Activated T-helper 1 cell treated with anti-CD3 and anti-CD28 coated beads, Interleukin-12 subunit alpha, Interleukin-12 subunit beta, Interleukin-2, Interleukin-4 antibody, amounts not matched to agents 30 ng/mL and 10 ng/mL and 1 ng/mL, durations not matched to agents 14 hours and 24 hours and 36 hours (primary cell): ENCODE measurements around the gene SLC45A3. TPM values are rescaled to one million over a fixed set of nuclear protein-coding genes. Genes with fewer than 3 reads are reported as not detected.

Experiments used
- DNase-seq: peaks from one replicate; pipeline ENCODE4 v3.0.0; 2021; ENCODE audit warnings: low spot score
- H3K27ac Mint-ChIP-seq: one replicate; pipeline ENCODE4 v1.8.0; 2021; ENCODE audit warnings: mild to moderate bottlenecking, mixed read lengths
- H3K27me3 Mint-ChIP-seq: one replicate; pipeline ENCODE4 v1.8.0; 2022; ENCODE audit warnings: mild to moderate bottlenecking, moderate library complexity, mixed read lengths; ENCODE audit not compliant: insufficient read depth
- H3K36me3 Mint-ChIP-seq: one replicate; pipeline ENCODE4 v1.8.0; 2021; ENCODE audit warnings: low read depth, mixed read lengths
- H3K4me1 Mint-ChIP-seq: one replicate; pipeline ENCODE4 v1.8.0; 2021; ENCODE audit warnings: low read depth, mixed read lengths
- H3K4me3 Mint-ChIP-seq: one replicate; pipeline ENCODE4 v1.8.0; 2021; ENCODE audit warnings: mild to moderate bottlenecking, moderate library complexity, mixed read lengths
- H3K9me3 Mint-ChIP-seq: one replicate; pipeline ENCODE4 v1.8.0; 2021; ENCODE audit warnings: mixed read lengths
- intact Hi-C: fragments of 100-400 bp; cut with micrococcal nuclease; formaldehyde crosslinking; loops from one replicate; pipeline ENCODE4 v1.15.1; 2024
- total RNA-seq: library from RNA; stranded (reverse); gene quantifications from 2 replicates; pipeline ENCODE4 v1.2.3, GENCODE V29; 2022

Gene SLC45A3
- total RNA-seq, 1 donor from 2014 or later = 1.1 TPM

- Mint-ChIP-seq H3K27ac (no peak overlapping the region), H3K36me3 (no peaks in the 10 kb centered on the region), H3K4me3 (no peak overlapping the region), H3K9me3 (no peaks in the 10 kb centered on the region), H3K27me3 (peaks cover 22% of the 10 kb centered on the region), H3K4me1 (peaks cover 7% of the 10 kb centered on the region)
- DNase-seq = no peak
- intact Hi-C loops = no loop called here
Measured at GRCh38 chr1:205692423-205692822, 12.1 kb upstream of the SLC45A3 start.

GRCh38 chr1:205690122-205690756 lies 9.9 kb upstream of the SLC45A3 start:
- Mint-ChIP-seq H3K9me3 (no peaks in the 10 kb centered on the region), H3K36me3 (no peaks in the 10 kb centered on the region), H3K27ac (no peak overlapping the region), H3K4me1 (peaks cover 7% of the 10 kb centered on the region), H3K4me3 (no peak overlapping the region), H3K27me3 (peaks cover 13% of the 10 kb centered on the region)
- no peak for DNase-seq
- intact Hi-C loops = no loop called here

- Mint-ChIP-seq H3K4me3 (no peak overlapping the region), H3K27me3 (peaks cover 13% of the 10 kb centered on the region), H3K9me3 (no peaks in the 10 kb centered on the region), H3K4me1 (peaks cover 7% of the 10 kb centered on the region), H3K36me3 (no peaks in the 10 kb centered on the region), H3K27ac (no peak overlapping the region)
- intact Hi-C loops = no loop called here
- DNase-seq = no peak
Measured at GRCh38 chr1:205689479-205689878, 9.2 kb upstream of the SLC45A3 start.

- Mint-ChIP-seq H3K36me3 (no peaks in the 10 kb centered on the region), H3K27ac (no peak overlapping the region), H3K4me1 (peaks cover 6% of the 10 kb centered on the region), H3K4me3 (no peak overlapping the region), H3K27me3 (peaks cover 14% of the 10 kb centered on the region), H3K9me3 (no peaks in the 10 kb centered on the region)
- no peak for DNase-seq
- intact Hi-C loops = no loop called here
Measured at GRCh38 chr1:205688171-205689080, 8.1 kb upstream of the SLC45A3 start.

GRCh38 chr1:205687242-205687641 lies 6.9 kb upstream of the SLC45A3 start:
- H3K4me1 Mint-ChIP-seq = no peaks in the 10 kb centered on the region
- intact Hi-C loops = no loop called here
- H3K27me3 Mint-ChIP-seq = peaks cover 19% of the 10 kb centered on the region
- no peaks in the 10 kb centered on the region for H3K9me3 Mint-ChIP-seq
- no peak for DNase-seq
- H3K27ac Mint-ChIP-seq = no peak overlapping the region
- H3K4me3 Mint-ChIP-seq = no peak overlapping the region
- no peaks in the 10 kb centered on the region for H3K36me3 Mint-ChIP-seq

GRCh38 chr1:205681364-205681763 lies 1.1 kb upstream of the SLC45A3 start:
- no peak overlapping the region for H3K27ac Mint-ChIP-seq
- H3K9me3 Mint-ChIP-seq = no peaks in the 10 kb centered on the region
- intact Hi-C loops = loop anchor here (2.0 kb wide), 1 partner anchor 67 kb away; no protein-coding TSS in a partner anchor
- H3K4me1 Mint-ChIP-seq = peaks cover 14% of the 10 kb centered on the region
- peak overlapping the region; percentile 77 for H3K4me3 Mint-ChIP-seq
- DNase-seq = no peak
- peaks cover 33% of the 10 kb centered on the region for H3K27me3 Mint-ChIP-seq
- H3K36me3 Mint-ChIP-seq = no peaks in the 10 kb centered on the region

GRCh38 chr1:205678286-205679111 lies 1.8 kb downstream of the SLC45A3 start:
- Mint-ChIP-seq H3K9me3 (no peaks in the 10 kb centered on the region), H3K36me3 (no peaks in the 10 kb centered on the region), H3K4me3 (peak overlapping the region; percentile 82), H3K27ac (no peak overlapping the region), H3K27me3 (peaks cover 33% of the 10 kb centered on the region), H3K4me1 (peaks cover 14% of the 10 kb centered on the region)
- DNase-seq = no peak
- intact Hi-C loops = no loop called here

- Mint-ChIP-seq H3K4me1 (peaks cover 14% of the 10 kb centered on the region), H3K4me3 (no peak overlapping the region), H3K9me3 (no peaks in the 10 kb centered on the region), H3K36me3 (no peaks in the 10 kb centered on the region), H3K27ac (no peak overlapping the region), H3K27me3 (peaks cover 30% of the 10 kb centered on the region)
- intact Hi-C loops = no loop called here
- DNase-seq = no peak
Measured at GRCh38 chr1:205677167-205677566, 3.1 kb downstream of the SLC45A3 start.

- peaks cover 14% of the 10 kb centered on the region for H3K4me1 Mint-ChIP-seq
- peaks cover 26% of the 10 kb centered on the region for H3K27me3 Mint-ChIP-seq
- no peaks in the 10 kb centered on the region for H3K36me3 Mint-ChIP-seq
- no peaks in the 10 kb centered on the region for H3K9me3 Mint-ChIP-seq
- H3K27ac Mint-ChIP-seq = no peak overlapping the region
- DNase-seq = no peak
- intact Hi-C loops = no loop called here
- no peak overlapping the region for H3K4me3 Mint-ChIP-seq
Measured at GRCh38 chr1:205676597-205676996, 3.7 kb downstream of the SLC45A3 start.

- Mint-ChIP-seq H3K4me3 (no peak overlapping the region), H3K4me1 (peaks cover 12% of the 10 kb centered on the region), H3K27ac (no peak overlapping the region), H3K27me3 (peaks cover 20% of the 10 kb centered on the region), H3K36me3 (no peaks in the 10 kb centered on the region), H3K9me3 (no peaks in the 10 kb centered on the region)
- intact Hi-C loops = no loop called here
- no peak for DNase-seq
Measured at GRCh38 chr1:205676002-205676401, 4.3 kb downstream of the SLC45A3 start.

- Mint-ChIP-seq H3K27ac (no peak overlapping the region), H3K4me1 (peaks cover 7% of the 10 kb centered on the region), H3K36me3 (no peaks in the 10 kb centered on the region), H3K4me3 (no peak overlapping the region), H3K27me3 (peaks cover 13% of the 10 kb centered on the region), H3K9me3 (no peaks in the 10 kb centered on the region)
- intact Hi-C loops = no loop called here
- DNase-seq = no peak
Measured at GRCh38 chr1:205675247-205675646, 5.1 kb downstream of the SLC45A3 start.

GRCh38 chr1:205672970-205673369 lies 7.3 kb downstream of the SLC45A3 start:
- Mint-ChIP-seq H3K36me3 (no peaks in the 10 kb centered on the region), H3K27ac (no peak overlapping the region), H3K4me1 (no peaks in the 10 kb centered on the region), H3K9me3 (no peaks in the 10 kb centered on the region), H3K27me3 (peaks cover 12% of the 10 kb centered on the region), H3K4me3 (no peak overlapping the region)
- no peak for DNase-seq
- intact Hi-C loops = no loop called here
